Mesodermal cell (in vitro differentiated cells): ENCODE results near the gene PITPNB. TPM values are rescaled to one million over a fixed set of nuclear protein-coding genes. Genes with fewer than 3 reads are reported as not detected.

ENCODE experiments used
- H3K27ac ChIP-seq: 2 replicates; pipeline ENCODE4 v1.7.0; 2013; ENCODE audit warnings: mild to moderate bottlenecking, low read depth, low read length, moderate library complexity; ENCODE audit not compliant: severe bottlenecking
- H3K36me3 ChIP-seq: 2 replicates; pipeline ENCODE4 v1.7.1; 2013; ENCODE audit warnings: mild to moderate bottlenecking, low read length, moderate library complexity; ENCODE audit not compliant: control insufficient read depth, insufficient read depth
- H3K4me1 ChIP-seq: one replicate; pipeline ENCODE4 v1.7.1; 2013; ENCODE audit warnings: mild to moderate bottlenecking, low read length; ENCODE audit not compliant: insufficient read depth, control insufficient read depth, poor library complexity, severe bottlenecking
- H3K4me3 ChIP-seq: 2 replicates; pipeline ENCODE4 v1.7.0; 2013; ENCODE audit warnings: low read length, control low read depth, mild to moderate bottlenecking; ENCODE audit not compliant: insufficient read depth, poor library complexity, severe bottlenecking; ENCODE audit errors: extremely low read depth
- H3K9me3 ChIP-seq: 2 replicates; pipeline ENCODE4 v1.7.1; 2013; ENCODE audit warnings: mild to moderate bottlenecking, low read length, moderate library complexity; ENCODE audit not compliant: control insufficient read depth
- WGBS, 2 experiments: methylation state at CpG; one replicate each; pipeline ENCODE4 v1.1.5; 2013; ENCODE audit warnings: missing lambda C conversion rate in 2 of 2; ENCODE audit not compliant: insufficient coverage in 2 of 2; 5-methylcytosine and 5-hydroxymethylcytosine counted together
- polyA plus RNA-seq, 2 experiments: library from polyadenylated mRNA; stranded (reverse); fragments of 50-300 nt; gene quantifications; one replicate each; pipeline ENCODE4 v1.2.3, GENCODE V29; 2013

PITPNB gene
- polyA plus RNA-seq (2013, experiment 1 of 2): 70.5 TPM
- 76.4 TPM for polyA plus RNA-seq (2013, experiment 2 of 2)

GRCh38 chr22:27919222-27919941 lies at the start of gene PITPNB:
Gene PITPNB, minus strand, starts transcription at chr22:27919256. Its CDS starts 65 bp downstream, at chr22:27919191.
- Histone ChIP-seq H3K36me3 (peaks cover 18% of the 10 kb centered on the region), H3K9me3 (no peaks in the 10 kb centered on the region), H3K4me1 (peaks cover 13% of the 10 kb centered on the region), H3K4me3 (peak within 1 kb of the TSS; percentile 75), H3K27ac (peak within 1 kb of the TSS; percentile 94)
- WGBS, 2 experiments: 0% methylated on average over 58 to 61 of the region's 68 CpGs

- H3K27ac ChIP-seq: no peak overlapping the region
- H3K36me3 ChIP-seq: no peaks in the 10 kb centered on the region
- no peak overlapping the region for H3K4me3 ChIP-seq
- 79 to 88% methylated on average over 11 to 14 of the region's 15 CpGs for WGBS, 2 experiments
- H3K4me1 ChIP-seq: no peaks in the 10 kb centered on the region
- H3K9me3 ChIP-seq: no peaks in the 10 kb centered on the region
These were observed 47.4 kb upstream of the PITPNB start for GRCh38 chr22:27966168-27967064.

- Histone ChIP-seq H3K27ac (peak overlapping the region; percentile 47), H3K36me3 (no peaks in the 10 kb centered on the region), H3K4me1 (peaks cover 4% of the 10 kb centered on the region), H3K4me3 (no peak overlapping the region), H3K9me3 (no peaks in the 10 kb centered on the region)
- 88 to 93% methylated on average over 6 of the region's 9 CpGs for WGBS, 2 experiments
These were observed 43.4 kb upstream of the PITPNB start for GRCh38 chr22:27962268-27963044.

GRCh38 chr22:27961680-27962079 lies 42.6 kb upstream of the PITPNB start:
- no peak overlapping the region for H3K27ac ChIP-seq
- H3K4me3 ChIP-seq: no peak overlapping the region
- peaks cover 4% of the 10 kb centered on the region for H3K4me1 ChIP-seq
- H3K36me3 ChIP-seq: no peaks in the 10 kb centered on the region
- no peaks in the 10 kb centered on the region for H3K9me3 ChIP-seq
- WGBS, 2 experiments: 100% methylated on average over 1 of the region's 1 CpG; no CpG with 5 or more reads in 1 of the 2 experiments

- H3K4me3 ChIP-seq: no peak overlapping the region
- no peaks in the 10 kb centered on the region for H3K36me3 ChIP-seq
- H3K4me1 ChIP-seq: peaks cover 4% of the 10 kb centered on the region
- no CpG with 5 or more reads among the region's 4 CpGs for WGBS, 2 experiments
- no peaks in the 10 kb centered on the region for H3K9me3 ChIP-seq
- H3K27ac ChIP-seq: no peak overlapping the region
These were observed 42.1 kb upstream of the PITPNB start for GRCh38 chr22:27961182-27961581.

GRCh38 chr22:27959335-27960090 lies 40.5 kb upstream of the PITPNB start:
- H3K27ac ChIP-seq: no peak overlapping the region
- H3K36me3 ChIP-seq: no peaks in the 10 kb centered on the region

GRCh38 chr22:27952779-27953178 lies 33.7 kb upstream of the PITPNB start:
- Histone ChIP-seq H3K4me1 (peaks cover 10% of the 10 kb centered on the region), H3K27ac (no peak overlapping the region), H3K4me3 (no peak overlapping the region), H3K9me3 (no peaks in the 10 kb centered on the region), H3K36me3 (no peaks in the 10 kb centered on the region)
- WGBS, 2 experiments: 100% methylated on average over 1 of the region's 3 CpGs; no CpG with 5 or more reads in 1 of the 2 experiments

More at GRCh38 chr22:27959335-27960090, 40.5 kb upstream of the PITPNB start:
- H3K4me3 ChIP-seq: no peak overlapping the region
- peaks cover 4% of the 10 kb centered on the region for H3K4me1 ChIP-seq
- no peaks in the 10 kb centered on the region for H3K9me3 ChIP-seq
- WGBS, 2 experiments: 68 to 78% methylated on average over 7 to 8 of the region's 8 CpGs

- Histone ChIP-seq H3K36me3 (no peaks in the 10 kb centered on the region), H3K4me1 (peaks cover 14% of the 10 kb centered on the region), H3K4me3 (no peak overlapping the region), H3K27ac (no peak overlapping the region), H3K9me3 (no peaks in the 10 kb centered on the region)
- 95 to 100% methylated on average over 1 to 3 of the region's 3 CpGs for WGBS, 2 experiments
These were observed 33.0 kb upstream of the PITPNB start for GRCh38 chr22:27952091-27952490.

- Histone ChIP-seq H3K9me3 (no peaks in the 10 kb centered on the region), H3K4me1 (peaks cover 14% of the 10 kb centered on the region), H3K4me3 (no peak overlapping the region), H3K36me3 (no peaks in the 10 kb centered on the region), H3K27ac (no peak overlapping the region)
- WGBS, 2 experiments: no CpG with 5 or more reads among the region's 3 CpGs
These were observed 30.4 kb upstream of the PITPNB start for GRCh38 chr22:27949421-27949820.

GRCh38 chr22:27948569-27948968 lies 29.5 kb upstream of the PITPNB start:
- H3K9me3 ChIP-seq: no peaks in the 10 kb centered on the region
- H3K4me1 ChIP-seq: peaks cover 14% of the 10 kb centered on the region
- H3K4me3 ChIP-seq: no peak overlapping the region
- H3K27ac ChIP-seq: no peak overlapping the region
- H3K36me3 ChIP-seq: no peaks in the 10 kb centered on the region
- WGBS, 2 experiments: 67 to 100% methylated on average over 1 of the region's 2 CpGs
